ENCODE data around the gene VPS4A. TPM values are rescaled to one million over a fixed set of nuclear protein-coding genes. Genes with fewer than 3 reads are reported as not detected.

VPS4A gene
- total and polyA plus RNA-seq, 2 of the 8 experiments (the other 6 are each of a cell fraction or from before 2014, with no cell fraction given), result 14.1 to 24.1 TPM

GRCh38 chr16:69310653-69311532 lies at the start of gene VPS4A (continued):
- TF ChIP-seq CHD7 (IDR thresholded peaks at IDR 0.05; ENCODE audit: insufficient replicate concordance, low read length), result no peak
- TF ChIP-seq KDM4A (IDR thresholded peaks at IDR 0.05; ENCODE audit: low read depth, low read length, severe bottlenecking), result no peak
- peak; percentile 56; the same call in 1 of the 2 replicates for TF ChIP-seq TBP (IDR thresholded peaks at IDR 0.05; ENCODE audit: low read depth, low read length)
- TF ChIP-seq CBX5 (IDR thresholded peaks at IDR 0.05; ENCODE audit: low read depth, low read length), result no peak
- TF ChIP-seq ASH2L (IDR thresholded peaks at IDR 0.05; ENCODE audit: low read length), result no peak
- no peak for TF ChIP-seq BACH1 (IDR thresholded peaks at IDR 0.05; ENCODE audit: low read length)
- no peak for TF ChIP-seq CTBP2 (IDR thresholded peaks at IDR 0.05; ENCODE audit: borderline replicate concordance, insufficient read depth, insufficient read length, low read length)
- TF ChIP-seq E2F6 (IDR thresholded peaks at IDR 0.05), result no peak
- no peak for TF ChIP-seq MAFK (IDR thresholded peaks at IDR 0.05; ENCODE audit: low read depth, low read length)

All from H1 (cell line).